Ovary (tissue), 9 donors: Measurements from ENCODE around the gene AP1S1. TPM values are rescaled to one million over a fixed set of nuclear protein-coding genes. Genes with fewer than 3 reads are reported as not detected.

ENCODE experiments used
- DNase-seq, 5 donors: peaks; one replicate each; pipeline ENCODE4 v3.0.0-alpha.2; 2019 to 2020
- H3K27ac ChIP-seq, 2 donors: fragments of 200-600 bp; one replicate each; pipeline versions ENCODE4 v1.5.1 to v1.8.0; 2019 to 2022
- H3K27me3 ChIP-seq: fragments of 200-600 bp; one replicate; pipeline ENCODE4 v1.8.0; 2022
- H3K36me3 ChIP-seq: fragments of 200-600 bp; sonication (generic); one replicate; pipeline ENCODE4 v1.5.1; 2019
- H3K4me1 ChIP-seq: one replicate; pipeline ENCODE4 v1.8.1; 2013; ENCODE audit warnings: mild to moderate bottlenecking, moderate library complexity; ENCODE audit not compliant: insufficient read depth
- H3K4me3 ChIP-seq: fragments of 200-600 bp; sonication (generic); one replicate; pipeline ENCODE4 v1.5.1; 2017
- H3K9me3 ChIP-seq, 2 donors: fragments of 200-600 bp in 1 of 2; sonication (generic) in 1 of 2; one replicate each; pipeline versions ENCODE4 v1.5.1 to v1.8.1; 2013 to 2019; ENCODE audit warnings: mild to moderate bottlenecking in 1 of 2, moderate library complexity in 1 of 2
- EP300 ChIP-seq: sonication (generic); formaldehyde crosslinking; IDR thresholded peaks from one replicate; pipeline ENCODE4 v1.6.1; 2017; ENCODE audit warnings: antibody characterized with exemption
- POLR2A ChIP-seq: fragments of 450-650 bp; IDR thresholded peaks from one replicate; pipeline ENCODE4 v1.6.1; 2017; ENCODE audit warnings: antibody characterized with exemption, mild to moderate bottlenecking, moderate library complexity
- WGBS, 3 donors: extraction: QIAGEN DNeasy Blood & Tissue Kit in 1 of 3; methylation state at CpG; one replicate each; pipeline versions ENCODE4 v1.1.5 to v1.1.7; 2013 to 2017; 5-methylcytosine and 5-hydroxymethylcytosine counted together
- intact Hi-C, 4 donors: fragments of 100-400 bp; cut with DNase I; formaldehyde crosslinking; loops; one replicate each; pipeline versions ENCODE4 v1.11.0 to v1.15.1; 2022 to 2023
- polyA plus RNA-seq, 2 donors: library from polyadenylated mRNA; stranded (reverse); fragments of 200-250 nt in 1 of 2; fragments of 350-450 nt in 1 of 2; fragmentation: Illumina TruSeq in 1 of 2; extraction: RNeasy Lipid Tissue Mini Kit (QIAGEN cat#74804) in 1 of 2; gene quantifications; one replicate each; pipeline ENCODE4 v1.2.3, GENCODE V29; 2013 to 2014
- total RNA-seq, 7 donors: library from RNA; depleted of rRNA in 2 of 7; stranded (reverse); fragments of >200 nt in 2 of 7; fragmentation: NEBNext Ultra II Directional in 3 of 7; extraction: Animal tissue kit (Norgen Biotek cat#: 25700) in 3 of 7; gene quantifications; one replicate each; pipeline versions ENCODE4 v1.1.0 to v1.2.4, GENCODE V29; 2016 to 2023
- TF ChIP-seq, protein P1 (sequence below), 3 donors: fragments of 450-650 bp in 2 of 3; fragments of 200-600 bp in 1 of 3; IDR thresholded peaks; one replicate each; pipeline versions ENCODE4 v1.5.1 to v1.8.0; 2016 to 2022; ENCODE audit warnings: antibody characterized with exemption in 3 of 3, mild to moderate bottlenecking in 1 of 3
- donor health status: DM: no; HTN: no; CAD: no; lungs with moderate emphysema.
- donor health status: DM: no; HTN: no; CAD: no.
- donor health status: Bipolar disorder and iron deficiency.
- donor health status: DM: yes; HTN: yes; CAD: no.
- donor health status: DM: no; HTN: no; CAD: no.
- donor health status: DM: yes; HTN: yes; CAD: no.

Gene AP1S1
- total and polyA plus RNA-seq, 9 donors: 17.4 to 54.9 (median 27.0) TPM

DNA sequence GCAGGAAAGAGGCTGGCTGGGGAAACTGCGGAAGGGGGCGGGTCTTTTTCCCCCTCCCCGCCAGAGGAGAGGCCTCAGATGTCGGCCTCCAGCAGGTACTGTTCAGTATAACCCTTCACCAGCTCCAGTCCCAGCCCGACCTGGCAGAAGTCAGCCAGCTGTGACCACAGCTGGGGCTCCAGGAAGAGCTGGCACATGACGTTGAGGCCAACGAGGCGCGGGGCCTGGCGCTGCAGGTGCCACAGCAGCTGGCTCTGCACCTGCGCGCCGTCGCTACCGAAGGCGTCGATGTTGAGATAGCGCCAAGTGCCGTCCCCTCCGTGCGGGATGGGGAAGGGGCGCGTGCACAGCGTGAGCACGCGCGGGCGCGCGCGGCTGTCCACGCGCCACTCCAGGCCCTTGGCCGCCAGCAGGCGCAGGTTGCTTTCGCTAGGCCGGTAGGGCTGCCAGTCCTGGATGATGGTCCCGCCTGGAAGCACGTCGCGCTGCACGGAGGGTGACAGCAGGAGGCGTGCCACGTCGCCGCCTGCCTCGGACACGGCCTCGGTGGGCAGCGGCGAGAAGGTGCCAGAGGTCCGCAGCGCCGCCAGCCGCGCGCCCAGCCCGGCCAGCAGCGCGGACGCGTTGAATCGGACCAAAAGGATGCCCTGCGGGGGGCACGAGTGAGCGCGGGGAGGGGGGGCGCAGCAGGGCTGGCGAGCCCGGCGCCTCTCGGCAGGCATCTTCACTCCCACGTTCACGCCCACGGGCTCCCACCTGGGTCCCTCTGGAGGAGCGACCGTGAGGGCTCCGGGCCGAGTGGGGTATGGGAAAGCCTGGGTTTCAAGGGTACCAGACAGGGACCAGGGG, 18.0 kb downstream of the AP1S1 start:
- 0 to 1% (median 1%) methylated on average over 41 to 79 of the region's 79 CpGs for WGBS, 3 donors
- TF ChIP-seq, protein P1, sequence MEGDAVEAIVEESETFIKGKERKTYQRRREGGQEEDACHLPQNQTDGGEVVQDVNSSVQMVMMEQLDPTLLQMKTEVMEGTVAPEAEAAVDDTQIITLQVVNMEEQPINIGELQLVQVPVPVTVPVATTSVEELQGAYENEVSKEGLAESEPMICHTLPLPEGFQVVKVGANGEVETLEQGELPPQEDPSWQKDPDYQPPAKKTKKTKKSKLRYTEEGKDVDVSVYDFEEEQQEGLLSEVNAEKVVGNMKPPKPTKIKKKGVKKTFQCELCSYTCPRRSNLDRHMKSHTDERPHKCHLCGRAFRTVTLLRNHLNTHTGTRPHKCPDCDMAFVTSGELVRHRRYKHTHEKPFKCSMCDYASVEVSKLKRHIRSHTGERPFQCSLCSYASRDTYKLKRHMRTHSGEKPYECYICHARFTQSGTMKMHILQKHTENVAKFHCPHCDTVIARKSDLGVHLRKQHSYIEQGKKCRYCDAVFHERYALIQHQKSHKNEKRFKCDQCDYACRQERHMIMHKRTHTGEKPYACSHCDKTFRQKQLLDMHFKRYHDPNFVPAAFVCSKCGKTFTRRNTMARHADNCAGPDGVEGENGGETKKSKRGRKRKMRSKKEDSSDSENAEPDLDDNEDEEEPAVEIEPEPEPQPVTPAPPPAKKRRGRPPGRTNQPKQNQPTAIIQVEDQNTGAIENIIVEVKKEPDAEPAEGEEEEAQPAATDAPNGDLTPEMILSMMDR (IDR thresholded peaks at IDR 0.05): no peak
- TF ChIP-seq POLR2A (no peak), EP300 (no peak)
- H3K4me1 ChIP-seq: peaks cover 7% of the 10 kb centered on the region
- H3K27me3 ChIP-seq: peaks cover 5% of the 10 kb centered on the region
- no peaks in the 10 kb centered on the region for H3K36me3 ChIP-seq
- H3K4me3 ChIP-seq: no peak overlapping the region
- no peak for DNase-seq
- no peaks in the 10 kb centered on the region for H3K9me3 ChIP-seq
- intact Hi-C loops: loop anchor here in 1 of 4 donors (10.0 kb wide), 1 partner anchor 113 kb away; no protein-coding TSS in a partner anchor
- H3K27ac ChIP-seq: no peak overlapping the region

DNA sequence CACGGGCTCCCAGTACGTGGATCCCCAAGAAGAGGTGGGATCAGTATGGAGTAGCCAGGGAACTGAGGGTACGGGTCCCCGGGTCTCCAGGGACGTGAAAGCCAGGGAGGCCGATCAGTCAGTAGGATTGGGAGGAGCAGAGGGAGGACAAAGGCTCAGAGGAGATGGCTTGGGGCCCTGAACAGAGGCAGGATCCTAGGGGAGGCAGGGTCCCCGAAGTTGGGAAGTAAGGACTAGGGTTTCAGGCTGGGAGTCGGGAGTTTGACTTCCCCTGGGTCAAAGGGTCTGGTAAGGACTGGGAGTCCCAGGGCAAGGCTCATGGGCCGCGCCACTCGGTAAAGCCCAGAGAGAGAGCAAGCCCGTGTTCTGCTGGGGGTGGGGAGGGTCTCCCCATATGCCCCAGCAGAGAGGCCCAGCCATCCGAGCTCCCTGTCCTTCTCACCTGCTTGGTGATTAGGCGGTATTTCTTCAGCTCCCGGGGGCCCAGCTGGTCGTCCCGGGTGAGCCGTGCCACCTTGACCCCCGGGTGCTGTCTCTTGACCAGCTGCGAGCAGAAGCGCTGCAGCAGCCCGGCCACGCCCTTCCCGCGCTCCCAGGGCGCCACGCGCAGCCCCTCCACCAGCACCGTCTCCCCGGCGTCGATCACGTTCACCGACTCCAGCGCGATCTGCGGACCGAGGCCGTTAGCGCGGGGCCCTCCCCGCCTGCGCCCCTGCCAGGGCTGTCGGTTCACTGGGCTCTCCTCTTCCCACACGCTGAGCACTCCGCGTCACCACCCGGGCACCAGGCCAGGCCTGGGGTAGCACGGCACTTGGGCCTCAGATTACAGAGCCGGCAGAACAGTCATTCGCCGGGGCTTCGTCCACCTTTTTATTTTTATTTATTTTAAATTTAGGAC, 18.8 kb downstream of the AP1S1 start:
- 0 to 1% (median 1%) methylated on average over 43 to 53 of the region's 53 CpGs for WGBS, 3 donors
- no peak overlapping the region for H3K27ac ChIP-seq
- H3K9me3 ChIP-seq: no peaks in the 10 kb centered on the region
- TF ChIP-seq, protein P1 (IDR thresholded peaks at IDR 0.05): no peak
- TF ChIP-seq POLR2A (no peak), EP300 (no peak)
- intact Hi-C loops: loop anchor here in 1 of 4 donors (10.0 kb wide), 1 partner anchor 112 kb away; no protein-coding TSS in a partner anchor
- peaks cover 5% of the 10 kb centered on the region for H3K27me3 ChIP-seq
- no peaks in the 10 kb centered on the region for H3K36me3 ChIP-seq
- H3K4me1 ChIP-seq: peaks cover 7% of the 10 kb centered on the region
- peak in 2 of 5 donors; percentile 50 to 51 for DNase-seq
- no peak overlapping the region for H3K4me3 ChIP-seq

DNA sequence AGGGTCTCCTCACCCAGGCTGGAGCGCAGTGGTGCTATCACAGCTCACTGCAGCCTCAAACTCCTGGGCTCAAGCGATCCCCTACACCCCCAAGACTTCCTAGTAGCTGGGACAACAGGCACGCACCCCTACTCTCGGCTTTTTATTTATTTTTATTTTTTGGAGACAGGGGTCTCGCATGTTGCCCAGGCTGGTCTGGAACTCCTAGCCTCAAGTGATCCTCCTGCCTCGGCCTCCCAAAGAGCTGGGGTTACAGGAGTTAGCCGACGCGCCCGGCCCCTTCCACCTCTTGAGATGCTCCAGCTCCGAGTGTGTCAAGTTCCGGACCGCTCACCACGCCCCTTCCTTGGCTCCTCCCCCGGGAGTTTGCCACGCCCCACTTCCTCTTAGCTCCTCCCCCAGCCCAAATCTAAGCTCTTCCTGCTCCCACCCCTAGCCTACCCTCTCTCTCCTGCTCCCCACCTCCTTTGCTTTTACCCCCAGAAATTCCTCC, 19.5 kb downstream of the AP1S1 start:
- peaks cover 5% of the 10 kb centered on the region for H3K27me3 ChIP-seq
- no peaks in the 10 kb centered on the region for H3K36me3 ChIP-seq
- no peaks in the 10 kb centered on the region for H3K9me3 ChIP-seq
- H3K4me1 ChIP-seq: peaks cover 7% of the 10 kb centered on the region
- WGBS, 3 donors: 4 to 5% (median 4%) methylated on average over 16 of the region's 16 CpGs
- no peak overlapping the region for H3K27ac ChIP-seq
- no peak for DNase-seq
- H3K4me3 ChIP-seq: no peak overlapping the region
- intact Hi-C loops: loop anchor here in 1 of 4 donors (10.0 kb wide), 1 partner anchor 111 kb away; no protein-coding TSS in a partner anchor
- TF ChIP-seq, protein P1 (IDR thresholded peaks at IDR 0.05): no peak
- no peak for TF ChIP-seq POLR2A
- TF ChIP-seq EP300: no peak

DNA sequence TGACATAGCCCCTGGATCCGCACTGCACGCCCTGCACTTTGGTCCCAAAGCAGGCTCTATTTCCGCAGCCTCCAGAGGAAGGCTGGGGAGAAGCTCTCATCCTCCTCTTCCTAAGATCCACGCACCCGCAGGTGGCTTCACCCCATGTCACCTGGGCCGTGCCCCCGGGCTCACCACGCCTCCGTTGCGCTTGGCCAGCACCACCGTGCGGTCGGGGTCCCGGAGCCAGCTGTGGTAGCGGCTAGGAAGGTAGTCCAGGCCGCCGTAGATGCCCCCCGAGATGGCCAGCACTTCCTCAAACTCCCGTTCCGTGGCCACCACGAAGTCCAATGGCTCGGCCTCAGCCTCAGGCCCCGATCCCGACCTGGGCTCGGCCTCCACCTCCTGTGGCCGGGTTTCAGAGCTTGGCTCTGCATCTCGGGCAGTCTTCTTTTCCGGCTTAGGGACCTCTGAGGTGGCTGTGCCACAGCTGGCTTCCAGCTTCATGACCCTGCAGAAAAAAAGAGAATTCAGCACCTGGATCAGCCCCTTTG, 20.1 kb downstream of the AP1S1 start:
- Histone ChIP-seq H3K36me3 (no peaks in the 10 kb centered on the region), H3K27me3 (peaks cover 5% of the 10 kb centered on the region)

More for the DNA sequence above, 20.1 kb downstream of the AP1S1 start:
- DNase-seq: no peak
- Histone ChIP-seq H3K4me1 (peaks cover 7% of the 10 kb centered on the region), H3K4me3 (no peak overlapping the region), H3K27ac (no peak overlapping the region), H3K9me3 (no peaks in the 10 kb centered on the region)
- intact Hi-C loops: loop anchor here in 1 of 4 donors (10.0 kb wide), 1 partner anchor 110 kb away; no protein-coding TSS in a partner anchor
- WGBS, 3 donors: 3 to 6% (median 4%) methylated on average over 26 to 28 of the region's 28 CpGs
- TF ChIP-seq EP300: no peak
- TF ChIP-seq POLR2A: no peak
- TF ChIP-seq, protein P1 (IDR thresholded peaks at IDR 0.05): no peak
